ENCODE data around the gene TXNDC8.

Gene TXNDC8

DNA sequence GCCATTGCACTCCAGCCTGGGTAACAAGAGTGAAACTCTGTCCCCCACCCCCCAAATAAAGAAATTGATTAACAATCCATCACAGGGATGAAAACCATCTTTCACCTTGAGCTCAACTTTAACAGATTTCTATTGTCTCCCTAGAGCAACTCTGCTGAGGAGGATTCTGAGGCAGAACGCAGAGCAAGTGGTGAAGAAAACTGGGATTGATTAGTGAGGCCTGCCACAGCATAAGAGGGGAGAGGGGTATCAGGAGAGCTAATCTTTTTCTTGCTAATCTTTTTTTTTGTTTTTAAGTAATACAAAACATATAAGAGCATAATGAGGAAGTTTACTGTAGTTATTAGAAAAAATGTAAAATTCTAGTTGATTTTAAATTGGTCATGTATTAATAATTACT lies 8.9 kb downstream of the TXNDC8 start:
- no peak overlapping the region for H3K4me3 ChIP-seq (ENCODE audit: low read depth, low read length)
- TF ChIP-seq, protein P1, sequence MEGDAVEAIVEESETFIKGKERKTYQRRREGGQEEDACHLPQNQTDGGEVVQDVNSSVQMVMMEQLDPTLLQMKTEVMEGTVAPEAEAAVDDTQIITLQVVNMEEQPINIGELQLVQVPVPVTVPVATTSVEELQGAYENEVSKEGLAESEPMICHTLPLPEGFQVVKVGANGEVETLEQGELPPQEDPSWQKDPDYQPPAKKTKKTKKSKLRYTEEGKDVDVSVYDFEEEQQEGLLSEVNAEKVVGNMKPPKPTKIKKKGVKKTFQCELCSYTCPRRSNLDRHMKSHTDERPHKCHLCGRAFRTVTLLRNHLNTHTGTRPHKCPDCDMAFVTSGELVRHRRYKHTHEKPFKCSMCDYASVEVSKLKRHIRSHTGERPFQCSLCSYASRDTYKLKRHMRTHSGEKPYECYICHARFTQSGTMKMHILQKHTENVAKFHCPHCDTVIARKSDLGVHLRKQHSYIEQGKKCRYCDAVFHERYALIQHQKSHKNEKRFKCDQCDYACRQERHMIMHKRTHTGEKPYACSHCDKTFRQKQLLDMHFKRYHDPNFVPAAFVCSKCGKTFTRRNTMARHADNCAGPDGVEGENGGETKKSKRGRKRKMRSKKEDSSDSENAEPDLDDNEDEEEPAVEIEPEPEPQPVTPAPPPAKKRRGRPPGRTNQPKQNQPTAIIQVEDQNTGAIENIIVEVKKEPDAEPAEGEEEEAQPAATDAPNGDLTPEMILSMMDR (IDR thresholded peaks at IDR 0.05; ENCODE audit: low read depth, low read length), result no peak

DNA sequence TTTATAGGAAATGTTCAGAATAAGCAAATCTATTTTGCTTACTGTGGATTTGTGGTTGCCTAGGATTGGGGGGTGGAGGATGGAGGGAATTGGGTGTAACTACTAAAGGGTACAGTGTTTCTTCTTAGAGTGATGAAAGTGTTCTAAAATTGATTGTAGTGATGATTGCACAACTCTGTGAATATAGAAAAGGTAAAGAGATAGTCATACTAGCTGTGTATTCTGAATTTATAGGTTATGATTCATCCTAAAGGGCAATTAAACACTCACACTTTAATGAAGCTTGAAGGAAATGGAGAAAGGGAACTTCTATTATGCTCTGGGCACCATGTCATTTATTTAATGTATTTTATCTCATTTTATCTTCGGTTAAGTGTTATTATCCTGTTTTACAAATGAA lies 9.9 kb downstream of the TXNDC8 start:
- TF ChIP-seq, protein P1 (IDR thresholded peaks at IDR 0.05; ENCODE audit: low read depth, low read length), result no peak
- H3K4me3 ChIP-seq (ENCODE audit: low read depth, low read length), result no peak overlapping the region

DNA sequence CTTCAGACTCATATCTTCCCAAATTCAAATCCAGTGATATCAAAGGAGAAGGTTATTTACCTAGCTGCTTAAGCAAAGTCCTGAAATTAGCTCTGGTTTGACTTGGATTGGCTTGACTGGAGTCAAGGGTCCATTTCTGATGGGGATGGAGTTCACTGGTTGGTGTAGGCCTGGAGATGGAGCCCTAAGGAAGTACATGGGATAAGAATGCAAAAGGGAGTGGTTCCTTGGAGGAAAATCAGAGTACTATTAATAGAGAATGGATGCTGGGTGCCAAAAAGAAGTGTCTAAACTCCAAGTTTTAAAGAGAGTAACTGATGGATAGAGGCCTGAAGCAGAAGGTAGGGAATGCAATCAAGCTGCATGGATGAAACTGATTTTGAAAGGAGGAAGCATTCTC lies 13.8 kb downstream of the TXNDC8 start:
- TF ChIP-seq, protein P1 (IDR thresholded peaks at IDR 0.05; ENCODE audit: low read depth, low read length), result no peak
- H3K4me3 ChIP-seq (ENCODE audit: low read depth, low read length), result no peak overlapping the region

DNA sequence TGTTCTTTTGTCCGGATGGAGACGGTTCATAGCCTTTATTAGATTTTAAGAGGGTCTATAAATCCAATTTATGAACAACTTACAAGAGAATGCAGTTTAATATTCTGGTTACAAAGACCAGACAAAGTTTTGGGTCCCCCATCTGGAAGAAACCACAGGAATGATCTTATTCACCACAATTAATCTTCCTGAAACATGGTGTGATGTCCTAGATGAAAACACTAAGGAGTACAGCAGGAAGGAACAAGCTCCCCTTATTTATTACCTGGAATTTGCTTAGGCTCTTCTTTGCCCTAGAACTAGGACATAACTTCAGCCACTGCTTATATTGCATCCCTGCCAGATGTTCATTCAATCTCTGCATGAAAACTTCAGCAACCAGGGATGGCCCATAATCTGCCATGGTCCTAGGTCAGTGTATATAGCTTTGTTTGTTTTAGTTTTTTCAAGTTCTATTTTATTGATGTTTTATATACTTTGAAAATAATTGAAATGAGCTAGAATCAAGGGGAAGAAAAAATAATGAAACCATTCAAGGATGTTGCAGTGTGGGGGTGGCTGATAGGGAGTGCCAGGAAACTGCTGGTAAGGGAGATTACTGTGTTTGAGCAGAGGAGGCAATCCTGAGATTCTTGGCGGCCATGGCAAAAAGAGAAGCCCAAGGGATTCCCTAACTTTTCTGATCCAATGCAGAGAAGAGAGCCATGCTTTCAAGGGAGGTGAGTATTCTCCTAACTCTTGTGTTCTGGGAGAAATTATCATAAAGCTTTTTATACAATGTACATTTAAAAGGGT lies 16.8 kb downstream of the TXNDC8 start:
- H3K4me3 ChIP-seq (ENCODE audit: low read depth, low read length), result no peak overlapping the region
- TF ChIP-seq, protein P1 (IDR thresholded peaks at IDR 0.05; ENCODE audit: low read depth, low read length), result no peak

DNA sequence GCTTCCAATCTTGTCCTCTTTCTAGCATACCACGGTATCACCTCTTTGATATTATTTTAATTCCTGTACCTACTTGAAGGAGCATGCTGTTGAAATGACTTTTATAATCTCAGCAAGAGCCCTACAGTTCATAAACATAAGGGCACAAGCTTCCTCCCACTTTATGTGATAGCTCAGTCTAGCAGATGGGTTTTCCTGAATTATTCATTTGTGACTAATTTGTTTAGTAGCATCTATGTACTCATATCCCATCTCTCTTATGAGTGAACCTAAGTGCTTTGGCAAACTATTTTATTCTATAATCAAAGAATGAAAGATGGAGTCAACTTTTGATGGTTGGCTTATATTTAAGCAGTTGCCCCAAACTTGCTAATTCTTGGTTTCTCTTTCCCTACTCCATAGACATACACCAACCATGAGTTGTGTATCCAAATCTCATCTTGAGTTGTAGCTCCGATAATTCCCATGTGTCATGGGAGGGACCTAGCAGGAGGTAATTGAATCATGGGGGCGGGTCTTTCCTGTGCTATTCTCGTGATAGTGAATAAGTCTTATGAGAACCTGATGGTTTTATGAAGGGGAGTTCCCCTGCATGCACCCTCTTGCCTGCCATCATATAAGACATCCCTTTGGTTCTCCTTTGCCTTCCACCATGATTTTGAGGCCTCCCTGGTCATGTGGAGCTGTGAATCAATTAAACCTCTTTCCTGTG lies 17.7 kb downstream of the TXNDC8 start:
- no peak overlapping the region for H3K4me3 ChIP-seq (ENCODE audit: low read depth, low read length)
- TF ChIP-seq, protein P1 (IDR thresholded peaks at IDR 0.05; ENCODE audit: low read depth, low read length), result no peak

DNA sequence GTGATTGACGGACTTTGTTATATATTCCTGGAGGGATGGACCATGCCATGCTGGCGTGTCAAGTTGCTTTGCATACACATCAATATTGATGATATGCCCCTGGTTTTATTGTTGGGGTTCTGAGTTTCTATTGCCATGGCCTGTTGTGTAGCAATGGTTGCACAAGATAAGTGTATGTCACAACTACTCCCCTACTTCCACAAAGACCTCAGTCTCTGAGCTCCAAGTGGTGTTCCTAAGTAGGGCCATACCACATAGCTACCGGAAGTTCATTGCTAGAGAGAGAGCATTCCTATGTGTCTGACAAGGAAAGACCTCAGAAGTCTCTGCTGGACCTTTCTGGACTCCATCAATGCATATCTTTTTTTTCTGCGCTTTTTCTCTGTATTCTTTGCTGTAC lies 19.8 kb downstream of the TXNDC8 start:
- no peak overlapping the region for H3K4me3 ChIP-seq (ENCODE audit: low read depth, low read length)
- TF ChIP-seq, protein P1 (IDR thresholded peaks at IDR 0.05; ENCODE audit: low read depth, low read length), result no peak
